Ammon's horn (tissue), 1 donor: ENCODE measurements around the gene FETUB.
"Not testable (repeated sequence)": the region's sequence is repeated elsewhere in the genome, so short reads cannot be mapped to it uniquely, and the experiment has no call there.

Experiments
- DNase-seq: peaks from one replicate; pipeline ENCODE4 v3.0.0-alpha.2; 2016; ENCODE audit warnings: low spot score

The FETUB gene

GRCh38 chr3:186679151-186679550, 39.0 kb downstream of the FETUB start:
- no peak for DNase-seq

- no peak for DNase-seq
These were observed 40.7 kb downstream of the FETUB start for GRCh38 chr3:186680869-186681268.

- no peak for DNase-seq
These were observed 42.6 kb downstream of the FETUB start for GRCh38 chr3:186682812-186683211.

- DNase-seq, result no peak
These were observed 43.8 kb downstream of the FETUB start for GRCh38 chr3:186683979-186684378.

GRCh38 chr3:186686475-186686874, 46.3 kb downstream of the FETUB start:
- not testable (repeated sequence) for DNase-seq

GRCh38 chr3:186687120-186687651, 47.0 kb downstream of the FETUB start:
- DNase-seq, result no peak

- not testable (repeated sequence) for DNase-seq
These were observed 50.1 kb downstream of the FETUB start for GRCh38 chr3:186690304-186690703.

- DNase-seq, result no peak
These were observed 51.5 kb downstream of the FETUB start for GRCh38 chr3:186691676-186692075.

GRCh38 chr3:186693843-186694242, 53.6 kb downstream of the FETUB start:
- no peak for DNase-seq

GRCh38 chr3:186694288-186695032, 54.3 kb downstream of the FETUB start:
- DNase-seq, result no peak

- no peak for DNase-seq
These were observed 56.3 kb downstream of the FETUB start for GRCh38 chr3:186696522-186696921.

- DNase-seq, result no peak
These were observed 57.3 kb downstream of the FETUB start for GRCh38 chr3:186697510-186697909.

- DNase-seq, result no peak
These were observed 60.1 kb downstream of the FETUB start for GRCh38 chr3:186700267-186700666.

GRCh38 chr3:186702451-186702850, 62.3 kb downstream of the FETUB start:
- DNase-seq, result not testable (repeated sequence)
